NB4 (cell line): ENCODE data around the gene MYO7A.

ENCODE experiments used
- DNase-seq: peaks from one replicate; pipeline ENCODE4 v3.0.0; 2010; ENCODE audit warnings: low read depth
- H3K4me3 ChIP-seq: one replicate; pipeline ENCODE4 v1.5.1; 2011; ENCODE audit warnings: mild to moderate bottlenecking, low read depth, low read length, moderate library complexity
- MYC ChIP-seq: IDR thresholded peaks from 2 replicates; pipeline ENCODE4 v1.6.1; 2011; ENCODE audit warnings: low read depth, low read length
- POLR2A ChIP-seq: IDR thresholded peaks from 2 replicates; pipeline ENCODE4 v1.6.1; 2011; ENCODE audit warnings: mild to moderate bottlenecking; ENCODE audit not compliant: insufficient read length; ENCODE audit errors: extremely low read depth
- TF ChIP-seq, protein P1 (sequence below): IDR thresholded peaks from 2 replicates; pipeline ENCODE4 v1.6.1; 2011; ENCODE audit warnings: low read depth, low read length
- TF ChIP-seq, protein P2 (sequence below): IDR thresholded peaks from one replicate; pipeline ENCODE4 v1.5.1; 2012; ENCODE audit warnings: low read depth, low read length

MYO7A gene

DNA sequence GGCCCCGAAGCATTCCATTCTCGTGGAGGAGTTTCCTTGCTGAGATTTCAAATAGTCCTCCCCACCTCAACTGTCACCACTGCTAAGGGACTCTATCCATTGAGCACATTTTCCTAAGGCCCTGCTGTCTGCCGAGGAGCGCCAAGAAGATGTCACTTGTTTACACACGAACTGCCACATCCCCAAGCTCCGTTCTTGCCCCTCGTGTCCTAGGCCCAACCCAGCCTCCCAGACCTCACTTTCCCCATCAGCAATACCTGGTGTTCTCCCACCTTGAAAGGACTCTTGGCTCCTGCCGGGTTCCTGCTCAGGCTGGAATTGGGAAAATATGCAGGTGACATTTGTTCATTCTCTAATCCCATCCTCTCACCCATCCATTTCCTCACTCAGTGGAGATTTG, 4.0 kb upstream of the MYO7A start:
- TF ChIP-seq, protein P1, sequence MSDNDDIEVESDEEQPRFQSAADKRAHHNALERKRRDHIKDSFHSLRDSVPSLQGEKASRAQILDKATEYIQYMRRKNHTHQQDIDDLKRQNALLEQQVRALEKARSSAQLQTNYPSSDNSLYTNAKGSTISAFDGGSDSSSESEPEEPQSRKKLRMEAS, result no peak
- no peak for TF ChIP-seq MYC
- TF ChIP-seq, protein P2, sequence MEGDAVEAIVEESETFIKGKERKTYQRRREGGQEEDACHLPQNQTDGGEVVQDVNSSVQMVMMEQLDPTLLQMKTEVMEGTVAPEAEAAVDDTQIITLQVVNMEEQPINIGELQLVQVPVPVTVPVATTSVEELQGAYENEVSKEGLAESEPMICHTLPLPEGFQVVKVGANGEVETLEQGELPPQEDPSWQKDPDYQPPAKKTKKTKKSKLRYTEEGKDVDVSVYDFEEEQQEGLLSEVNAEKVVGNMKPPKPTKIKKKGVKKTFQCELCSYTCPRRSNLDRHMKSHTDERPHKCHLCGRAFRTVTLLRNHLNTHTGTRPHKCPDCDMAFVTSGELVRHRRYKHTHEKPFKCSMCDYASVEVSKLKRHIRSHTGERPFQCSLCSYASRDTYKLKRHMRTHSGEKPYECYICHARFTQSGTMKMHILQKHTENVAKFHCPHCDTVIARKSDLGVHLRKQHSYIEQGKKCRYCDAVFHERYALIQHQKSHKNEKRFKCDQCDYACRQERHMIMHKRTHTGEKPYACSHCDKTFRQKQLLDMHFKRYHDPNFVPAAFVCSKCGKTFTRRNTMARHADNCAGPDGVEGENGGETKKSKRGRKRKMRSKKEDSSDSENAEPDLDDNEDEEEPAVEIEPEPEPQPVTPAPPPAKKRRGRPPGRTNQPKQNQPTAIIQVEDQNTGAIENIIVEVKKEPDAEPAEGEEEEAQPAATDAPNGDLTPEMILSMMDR, result no peak
- no peak for TF ChIP-seq POLR2A
- no peak for DNase-seq
- H3K4me3 ChIP-seq, result no peak overlapping the region

DNA sequence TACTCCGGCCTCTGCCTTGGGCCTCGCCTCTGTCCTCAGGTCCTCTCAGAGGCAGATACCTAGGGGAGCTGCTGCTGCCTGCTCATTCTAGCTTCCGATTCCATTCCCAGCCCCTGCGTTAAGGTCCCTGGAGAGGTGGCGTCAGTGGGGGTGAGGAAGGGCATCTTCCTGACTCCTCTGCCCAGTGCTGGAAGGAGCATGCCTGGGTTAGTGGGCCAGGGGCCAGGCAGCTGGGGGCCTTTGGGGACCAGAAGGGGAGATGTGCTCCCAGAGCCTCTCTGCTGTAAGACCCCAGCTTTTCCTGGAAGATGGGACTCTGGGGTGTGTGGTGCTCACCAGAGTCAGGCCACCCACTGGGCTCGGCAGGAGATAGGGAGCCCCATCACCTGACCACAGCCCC, 3.6 kb upstream of the MYO7A start:
- no peak for DNase-seq
- H3K4me3 ChIP-seq, result no peak overlapping the region
- TF ChIP-seq POLR2A, result no peak
- TF ChIP-seq, protein P2, result no peak
- TF ChIP-seq MYC, result no peak
- TF ChIP-seq, protein P1, result no peak

DNA sequence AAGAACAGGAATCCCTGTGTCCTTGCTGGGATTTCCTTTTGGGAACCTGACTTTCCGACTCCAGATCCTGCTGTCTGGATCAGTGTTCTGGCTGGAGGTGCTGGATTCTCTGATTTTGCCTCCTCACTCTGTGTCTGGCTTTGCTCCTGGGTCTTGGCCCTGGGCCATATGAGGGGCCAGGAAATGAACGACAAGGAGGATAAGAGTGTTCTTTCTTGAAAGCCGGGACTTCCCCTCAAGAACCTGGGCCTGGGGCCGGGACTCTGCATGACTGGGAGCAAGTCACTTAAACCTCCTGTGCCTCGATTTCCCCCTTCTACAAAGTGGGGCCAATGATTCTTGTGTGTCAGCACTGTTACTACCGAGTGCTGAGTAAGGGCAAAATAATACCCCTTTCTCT, 2.9 kb upstream of the MYO7A start:
- TF ChIP-seq, protein P1, result no peak
- TF ChIP-seq POLR2A (no peak), MYC (no peak)
- TF ChIP-seq, protein P2, result no peak
- DNase-seq, result no peak
- H3K4me3 ChIP-seq, result no peak overlapping the region

DNA sequence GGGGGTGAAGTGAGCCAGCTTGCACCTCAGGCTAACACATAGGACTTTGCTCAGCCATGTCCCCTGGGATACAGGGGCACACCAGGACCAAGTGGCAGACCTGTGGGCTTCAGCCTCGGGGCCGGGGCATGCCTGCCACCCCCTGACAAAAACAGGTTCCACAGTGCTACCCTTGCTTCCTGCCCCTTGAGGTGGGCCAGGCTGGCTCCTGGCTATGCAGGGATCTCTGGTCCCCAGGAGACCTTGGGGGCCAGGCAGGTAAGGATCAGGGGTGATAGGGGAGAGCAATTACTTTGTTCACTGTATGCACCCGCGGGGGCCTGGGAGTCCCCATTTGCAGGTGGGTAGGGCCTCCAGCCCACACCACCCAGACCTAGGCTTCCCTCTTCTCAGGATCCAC, 2.4 kb upstream of the MYO7A start:
- no peak for DNase-seq
- no peak overlapping the region for H3K4me3 ChIP-seq
- TF ChIP-seq POLR2A (no peak), MYC (no peak)
- TF ChIP-seq, protein P2, result no peak
- TF ChIP-seq, protein P1, result no peak

DNA sequence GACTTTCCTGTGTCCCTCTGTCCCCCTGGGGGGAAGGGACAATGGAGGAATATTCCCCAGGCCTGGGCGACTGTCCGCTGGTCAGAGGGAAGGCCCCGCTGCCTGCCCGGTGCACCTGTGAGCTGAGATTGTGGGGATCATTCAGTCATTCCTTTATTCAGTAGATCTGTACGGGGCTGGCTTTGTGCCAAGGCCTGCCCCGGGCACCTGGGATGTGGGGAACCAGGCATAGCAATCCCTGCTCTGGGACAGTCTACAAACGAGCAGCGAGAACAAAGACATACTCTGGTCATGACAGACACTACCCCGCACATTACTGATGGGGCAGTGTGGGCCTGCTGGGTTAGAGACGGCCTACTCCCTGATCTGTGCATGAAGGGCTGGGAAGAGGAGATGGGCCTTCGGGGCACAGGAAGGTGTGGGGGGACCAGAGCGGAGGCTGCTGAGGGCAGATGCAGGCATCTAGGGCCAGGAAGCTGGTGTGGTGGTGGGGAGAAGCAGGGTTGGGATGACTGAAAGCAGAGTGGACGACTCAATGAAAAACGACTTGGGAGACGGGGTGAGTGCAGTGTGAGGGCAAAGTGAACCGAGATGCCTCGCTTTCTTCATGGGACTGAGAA, 1.8 kb upstream of the MYO7A start:
- no peak for TF ChIP-seq POLR2A
- TF ChIP-seq, protein P2, result no peak
- TF ChIP-seq MYC, result no peak
- TF ChIP-seq, protein P1, result no peak
- H3K4me3 ChIP-seq, result no peak overlapping the region
- no peak for DNase-seq

DNA sequence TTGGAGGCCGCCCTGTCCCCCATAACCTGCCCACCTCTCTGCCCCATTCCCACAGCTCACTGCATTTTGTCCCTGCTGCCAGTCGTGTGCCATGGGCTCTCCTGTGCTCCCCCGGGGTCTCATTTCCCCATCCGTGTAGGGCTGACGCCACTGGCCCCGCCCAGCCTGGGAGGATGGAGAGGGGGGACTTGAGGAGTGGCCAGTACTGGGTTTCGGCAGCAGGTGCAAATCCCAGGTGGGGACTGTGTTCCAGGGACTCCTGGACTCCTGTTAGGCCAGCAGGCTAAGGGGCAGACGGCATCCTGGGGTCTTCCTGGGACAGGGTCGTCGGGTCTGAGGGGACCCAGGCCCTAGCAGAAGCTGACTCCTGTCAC, 1.2 kb upstream of the MYO7A start:
- no peak for DNase-seq
- TF ChIP-seq, protein P1, result no peak
- TF ChIP-seq, protein P2, result no peak
- TF ChIP-seq MYC (no peak), POLR2A (no peak)

More for the DNA sequence above, 1.2 kb upstream of the MYO7A start:
- no peak overlapping the region for H3K4me3 ChIP-seq
